Measurements from ENCODE around the gene PHYHIPL.

Gene PHYHIPL

DNA sequence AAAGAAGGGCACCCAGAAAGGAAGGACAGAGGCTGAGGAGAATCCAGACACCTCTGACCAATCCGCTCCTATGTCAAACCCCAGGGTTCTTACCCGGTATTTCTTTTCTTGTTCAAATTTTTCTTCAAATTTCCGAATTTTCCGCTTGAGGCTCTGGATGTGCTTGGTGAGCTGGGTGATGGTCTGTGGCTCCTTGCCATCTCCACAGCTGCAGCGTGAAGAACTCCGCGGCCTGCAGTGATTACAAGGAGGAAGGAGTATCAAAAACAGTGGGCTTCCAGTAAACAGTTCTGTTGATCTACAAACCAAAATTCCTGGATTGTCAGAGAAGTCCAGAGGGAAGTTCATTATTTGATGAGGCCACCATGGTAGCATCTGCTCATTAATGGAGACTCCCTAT lies 92.0 kb downstream of the PHYHIPL start:
- POLR2A ChIA-PET = no interaction called here
- DNase-seq (ENCODE audit: extremely low spot score) = no peak
- TF ChIP-seq LEF1 (IDR thresholded peaks at IDR 0.05; ENCODE audit: borderline replicate concordance) (no peak), BHLHE40 (IDR thresholded peaks at IDR 0.05; ENCODE audit: borderline replicate concordance) (no peak), NFRKB (IDR thresholded peaks at IDR 0.05) (no peak), L3MBTL2 (conservative IDR thresholded peaks at IDR 0.05) (no peak), ELF4 (IDR thresholded peaks at IDR 0.05) (no peak)
- CTCF ChIA-PET = no interaction called here

- TF ChIP-seq, protein P1, sequence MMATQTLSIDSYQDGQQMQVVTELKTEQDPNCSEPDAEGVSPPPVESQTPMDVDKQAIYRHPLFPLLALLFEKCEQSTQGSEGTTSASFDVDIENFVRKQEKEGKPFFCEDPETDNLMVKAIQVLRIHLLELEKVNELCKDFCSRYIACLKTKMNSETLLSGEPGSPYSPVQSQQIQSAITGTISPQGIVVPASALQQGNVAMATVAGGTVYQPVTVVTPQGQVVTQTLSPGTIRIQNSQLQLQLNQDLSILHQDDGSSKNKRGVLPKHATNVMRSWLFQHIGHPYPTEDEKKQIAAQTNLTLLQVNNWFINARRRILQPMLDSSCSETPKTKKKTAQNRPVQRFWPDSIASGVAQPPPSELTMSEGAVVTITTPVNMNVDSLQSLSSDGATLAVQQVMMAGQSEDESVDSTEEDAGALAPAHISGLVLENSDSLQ (IDR thresholded peaks at IDR 0.05) = no peak
- no peak for TF ChIP-seq LEF1 (IDR thresholded peaks at IDR 0.05; ENCODE audit: borderline replicate concordance)
- POLR2A ChIA-PET = no interaction called here
- no peak for DNase-seq (ENCODE audit: extremely low spot score)
- CTCF ChIA-PET = no interaction called here
Measured at GRCh38 chr10:59269651-59270050, 93.2 kb downstream of the PHYHIPL start.

DNA sequence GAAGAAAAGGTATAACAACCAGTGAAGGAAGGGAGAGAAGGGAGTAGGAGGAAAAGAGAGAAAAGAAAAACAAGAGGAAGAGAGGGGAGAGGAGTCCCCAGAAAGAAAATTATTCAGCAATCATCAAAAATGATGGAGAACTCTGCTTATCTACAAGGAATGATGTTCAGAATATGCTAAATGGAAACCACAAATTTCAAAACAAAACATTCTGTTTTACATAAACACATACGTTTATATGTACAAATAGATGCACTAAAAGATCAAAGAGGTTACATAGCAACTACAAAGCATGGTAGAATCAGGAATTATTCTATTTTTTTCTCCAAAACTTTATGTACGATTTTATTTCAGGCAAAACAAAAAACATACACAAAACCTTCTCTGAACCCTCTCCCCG lies 94.0 kb downstream of the PHYHIPL start:
- DNase-seq (ENCODE audit: extremely low spot score) = no peak
- POLR2A ChIA-PET = no interaction called here
- TF ChIP-seq ELF4 (IDR thresholded peaks at IDR 0.05) (no peak), SUZ12 (IDR thresholded peaks at IDR 0.05) (no peak), SP1 (IDR thresholded peaks at IDR 0.05) (no peak), ZNF384 (IDR thresholded peaks at IDR 0.05) (no peak)
- CTCF ChIA-PET = no interaction called here

GRCh38 chr10:59271160-59271559 lies 94.7 kb downstream of the PHYHIPL start:
- ChIA-PET POLR2A (no interaction called here), CTCF (no interaction called here)
- no peak for DNase-seq (ENCODE audit: extremely low spot score)
- no peak for TF ChIP-seq BHLHE40 (IDR thresholded peaks at IDR 0.05; ENCODE audit: borderline replicate concordance)
- TF ChIP-seq ZNF384 (IDR thresholded peaks at IDR 0.05) = no peak
- TF ChIP-seq, protein P1 (IDR thresholded peaks at IDR 0.05) = no peak

DNA sequence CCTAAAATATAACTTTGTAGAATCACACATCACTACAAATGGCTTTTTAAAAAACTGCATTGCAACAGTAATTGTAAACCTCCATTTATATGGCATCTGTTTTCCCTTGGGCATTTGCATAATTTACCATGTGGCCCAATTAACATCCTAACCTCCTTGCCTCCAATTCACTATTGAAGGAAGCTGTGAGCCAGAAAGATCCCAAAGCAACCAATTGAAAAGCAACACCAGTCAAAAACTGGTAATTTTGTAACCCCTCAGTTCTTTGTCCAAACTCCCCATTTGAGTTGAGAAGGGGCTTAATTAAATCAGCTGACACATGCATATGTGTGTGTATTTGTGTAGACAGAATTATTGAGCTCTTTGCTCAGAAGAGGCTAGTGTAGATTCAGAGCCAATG lies 95.6 kb downstream of the PHYHIPL start:
- ChIA-PET POLR2A (no interaction called here), CTCF (interaction anchor here (0.5 kb wide), 1 partner anchor 250 kb away, joined by 4 read pairs; no protein-coding TSS in a partner anchor)
- no peak for TF ChIP-seq ELF4 (IDR thresholded peaks at IDR 0.05)
- TF ChIP-seq FOXA1 (IDR thresholded peaks at IDR 0.05) = no peak
- no peak for TF ChIP-seq NFRKB (IDR thresholded peaks at IDR 0.05)
- TF ChIP-seq, protein P1 (IDR thresholded peaks at IDR 0.05) = no peak
- no peak for TF ChIP-seq CTBP1 (IDR thresholded peaks at IDR 0.05; ENCODE audit: borderline replicate concordance)
- TF ChIP-seq FOXM1 (IDR thresholded peaks at IDR 0.05; ENCODE audit: borderline replicate concordance) = no peak
- TF ChIP-seq SUZ12 (IDR thresholded peaks at IDR 0.05) = no peak
- no peak for TF ChIP-seq ARNT (IDR thresholded peaks at IDR 0.05)
- no peak for TF ChIP-seq SP1 (IDR thresholded peaks at IDR 0.05)
- no peak for DNase-seq (ENCODE audit: extremely low spot score)

GRCh38 chr10:59273445-59273844 lies 97.0 kb downstream of the PHYHIPL start:
- ChIA-PET POLR2A (no interaction called here), CTCF (no interaction called here)
- TF ChIP-seq FOXK2 (IDR thresholded peaks at IDR 0.05) (no peak), L3MBTL2 (conservative IDR thresholded peaks at IDR 0.05) (no peak), ARNT (IDR thresholded peaks at IDR 0.05) (no peak), CTBP1 (IDR thresholded peaks at IDR 0.05; ENCODE audit: borderline replicate concordance) (no peak), NFRKB (IDR thresholded peaks at IDR 0.05) (no peak), BHLHE40 (IDR thresholded peaks at IDR 0.05; ENCODE audit: borderline replicate concordance) (no peak), TARDBP (IDR thresholded peaks at IDR 0.05) (no peak), ZNF384 (IDR thresholded peaks at IDR 0.05) (no peak), LEF1 (IDR thresholded peaks at IDR 0.05; ENCODE audit: borderline replicate concordance) (no peak), ELF4 (IDR thresholded peaks at IDR 0.05) (no peak), HDGF (IDR thresholded peaks at IDR 0.05; ENCODE audit: borderline replicate concordance) (no peak), FOXA1 (IDR thresholded peaks at IDR 0.05) (no peak), FOXM1 (IDR thresholded peaks at IDR 0.05; ENCODE audit: borderline replicate concordance) (no peak)
- no peak for DNase-seq (ENCODE audit: extremely low spot score)

- ChIA-PET CTCF (no interaction called here), POLR2A (no interaction called here)
Measured at GRCh38 chr10:59276133-59276532, 99.7 kb downstream of the PHYHIPL start.

DNA sequence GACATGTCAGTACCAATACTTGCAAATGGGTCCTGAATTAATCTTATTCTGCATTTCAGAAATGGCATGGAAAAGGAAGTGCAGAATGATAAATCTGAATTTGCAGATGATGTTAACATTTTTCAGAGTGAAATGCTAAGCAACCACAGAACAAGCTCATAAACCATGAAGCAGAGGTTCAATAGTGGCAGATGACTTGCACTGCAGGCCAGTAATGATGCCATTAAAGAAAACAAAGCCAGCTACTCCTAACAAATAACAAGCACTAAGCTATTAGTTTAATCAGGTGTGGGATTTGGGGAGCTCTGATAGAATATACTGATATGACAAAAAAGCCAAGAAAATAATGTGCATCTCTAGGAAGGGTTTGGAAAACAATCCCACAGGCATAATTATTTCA lies 100.5 kb downstream of the PHYHIPL start:
- no peak for DNase-seq (ENCODE audit: extremely low spot score)
- POLR2A ChIA-PET = no interaction called here
- CTCF ChIA-PET = no interaction called here
- no peak for TF ChIP-seq ELF4 (IDR thresholded peaks at IDR 0.05)
- no peak for TF ChIP-seq FOXK2 (IDR thresholded peaks at IDR 0.05)
- TF ChIP-seq CTBP1 (IDR thresholded peaks at IDR 0.05; ENCODE audit: borderline replicate concordance) = no peak

More at GRCh38 chr10:59276133-59276532, 99.7 kb downstream of the PHYHIPL start:
- DNase-seq (ENCODE audit: extremely low spot score) = no peak
- TF ChIP-seq SUZ12 (IDR thresholded peaks at IDR 0.05) = no peak
- TF ChIP-seq TARDBP (IDR thresholded peaks at IDR 0.05) = no peak
- TF ChIP-seq LEF1 (IDR thresholded peaks at IDR 0.05; ENCODE audit: borderline replicate concordance) = no peak
- no peak for TF ChIP-seq SP1 (IDR thresholded peaks at IDR 0.05)
- no peak for TF ChIP-seq FOXK2 (IDR thresholded peaks at IDR 0.05)

Data from HEK293T (cell line).